ENCODE data around the gene IFNA5. TPM values are rescaled to one million over a fixed set of nuclear protein-coding genes. Genes with fewer than 3 reads are reported as not detected.

Gene IFNA5
- total and polyA plus RNA-seq, 2 of the 4 experiments (the other 2 are of a cell fraction): not detected

DNA sequence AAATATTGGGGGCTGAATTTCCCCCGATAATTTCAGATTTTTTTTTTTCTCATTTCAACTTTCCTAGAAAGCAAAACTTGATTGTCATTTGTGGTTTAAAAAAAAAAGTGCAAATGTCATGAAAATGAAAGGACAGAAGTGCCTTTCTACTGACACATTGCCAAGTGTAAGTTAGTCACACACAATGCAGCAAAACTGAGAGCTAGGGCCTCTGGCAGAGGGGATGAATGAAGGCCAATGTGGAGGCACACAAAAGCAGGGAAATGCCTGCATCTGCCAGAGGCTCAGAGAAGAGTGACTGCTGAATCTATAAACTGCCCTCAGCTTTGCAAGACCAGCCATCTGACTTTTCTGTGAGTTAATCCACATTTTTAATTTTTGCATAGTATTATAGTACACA lies 6.8 kb upstream of the IFNA5 start:
- Histone ChIP-seq H3K4me1 (ENCODE audit: control insufficient read depth, insufficient read depth, low read length) (peaks cover 2% of the 10 kb centered on the region; the same call in 1 of the 2 replicates), H3K79me1 (ENCODE audit: low read depth in 1 of 2, low read length in 2 of 2) (no peaks in the 10 kb centered on the region), H3K4me2 (ENCODE audit: low read depth, low read length) (no peak overlapping the region), H3K23ac (ENCODE audit: low read depth, low read length) (no peak overlapping the region), H3K27ac (ENCODE audit: insufficient read depth, low read length) (no peak overlapping the region), H4K8ac (ENCODE audit: low read depth in 2 of 2, low read length in 2 of 2) (no peak overlapping the region), H2BK20ac (ENCODE audit: low read depth, low read length) (no peak overlapping the region), H3K36me3 (ENCODE audit: control insufficient read depth, insufficient read depth, low read length) (no peaks in the 10 kb centered on the region), H2AK5ac (ENCODE audit: low read depth, low read length) (no peak overlapping the region), H4K5ac (ENCODE audit: low read depth, low read length) (no peak overlapping the region), H3K4me3 (ENCODE audit: insufficient read depth, low read depth, low read length) (no peak overlapping the region), H4K91ac (ENCODE audit: insufficient read depth, low read depth, low read length) (no peak overlapping the region), H3K9ac (ENCODE audit: low read depth, low read length) (no peak overlapping the region), H3K9me3 (ENCODE audit: control insufficient read depth, insufficient read depth, low read length) (no peaks in the 10 kb centered on the region), H3K18ac (ENCODE audit: low read depth, low read length) (no peak overlapping the region), H2AK9ac (replicated peaks; ENCODE audit: low read depth, low read length, poor library complexity) (no peak overlapping the region), H3K9me1 (ENCODE audit: insufficient read depth, low read length) (no peaks in the 10 kb centered on the region), H4K20me1 (ENCODE audit: insufficient read depth, low read length) (no peaks in the 10 kb centered on the region), H2BK120ac (ENCODE audit: low read depth, low read length) (no peak overlapping the region), H2AFZ (replicated peaks; ENCODE audit: low read length, poor library complexity) (no peak overlapping the region), H3K56ac (ENCODE audit: extremely low read depth, insufficient read depth, low read length) (no peak overlapping the region), H2BK15ac (ENCODE audit: low read depth, low read length) (no peak overlapping the region), H2BK5ac (ENCODE audit: low read depth, low read length, poor library complexity, severe bottlenecking) (no peak overlapping the region), H3K27me3 (ENCODE audit: control insufficient read depth, insufficient read depth, low read length) (peaks cover 12% of the 10 kb centered on the region), H3K14ac (replicated peaks; ENCODE audit: low read depth, low read length) (no peak overlapping the region), H3K4ac (ENCODE audit: low read depth, low read length) (no peak overlapping the region)
- in situ Hi-C loops (cut with MboI; ENCODE audit: low sequenced_read_pairs): loop anchor here (25.0 kb wide), 1 partner anchor 950 kb away; no protein-coding TSS in a partner anchor
- ATAC-seq (ENCODE audit: low read depth) (no peak), DNase-seq (no peak)
- BruUV-seq (replicated peaks): no TSS peak
- ChIA-PET CTCF (interaction anchor here (0.9 kb wide), 1 partner anchor 129 kb away, joined by 3 read pairs; no protein-coding TSS in a partner anchor), POLR2A (ENCODE audit: unreplicated experiment) (no interaction called here)
- TF ChIP-seq CHD1 (IDR thresholded peaks at IDR 0.05; ENCODE audit: low read depth, low read length): no peak
- no peak for TF ChIP-seq ELK1 (IDR thresholded peaks at IDR 0.05; ENCODE audit: borderline replicate concordance, low read depth, low read length)
- TF ChIP-seq MXI1 (IDR thresholded peaks at IDR 0.05; ENCODE audit: borderline replicate concordance, low read depth, low read length): no peak
- TF ChIP-seq, protein P1, sequence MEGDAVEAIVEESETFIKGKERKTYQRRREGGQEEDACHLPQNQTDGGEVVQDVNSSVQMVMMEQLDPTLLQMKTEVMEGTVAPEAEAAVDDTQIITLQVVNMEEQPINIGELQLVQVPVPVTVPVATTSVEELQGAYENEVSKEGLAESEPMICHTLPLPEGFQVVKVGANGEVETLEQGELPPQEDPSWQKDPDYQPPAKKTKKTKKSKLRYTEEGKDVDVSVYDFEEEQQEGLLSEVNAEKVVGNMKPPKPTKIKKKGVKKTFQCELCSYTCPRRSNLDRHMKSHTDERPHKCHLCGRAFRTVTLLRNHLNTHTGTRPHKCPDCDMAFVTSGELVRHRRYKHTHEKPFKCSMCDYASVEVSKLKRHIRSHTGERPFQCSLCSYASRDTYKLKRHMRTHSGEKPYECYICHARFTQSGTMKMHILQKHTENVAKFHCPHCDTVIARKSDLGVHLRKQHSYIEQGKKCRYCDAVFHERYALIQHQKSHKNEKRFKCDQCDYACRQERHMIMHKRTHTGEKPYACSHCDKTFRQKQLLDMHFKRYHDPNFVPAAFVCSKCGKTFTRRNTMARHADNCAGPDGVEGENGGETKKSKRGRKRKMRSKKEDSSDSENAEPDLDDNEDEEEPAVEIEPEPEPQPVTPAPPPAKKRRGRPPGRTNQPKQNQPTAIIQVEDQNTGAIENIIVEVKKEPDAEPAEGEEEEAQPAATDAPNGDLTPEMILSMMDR (conservative IDR thresholded peaks at IDR 0.05; ENCODE audit: low read depth, low read length): no peak
- no peak for TF ChIP-seq SMC3 (IDR thresholded peaks at IDR 0.05; ENCODE audit: low read depth, low read length)
- TF ChIP-seq USF2 (IDR thresholded peaks at IDR 0.05; ENCODE audit: low read depth, low read length): no peak
- no peak for TF ChIP-seq FOS (IDR thresholded peaks at IDR 0.05; ENCODE audit: low read depth, low read length)
- no peak for TF ChIP-seq RFX5 (IDR thresholded peaks at IDR 0.05; ENCODE audit: low read depth, low read length)
- no peak for TF ChIP-seq MAZ (IDR thresholded peaks at IDR 0.05; ENCODE audit: borderline replicate concordance, low read depth, low read length)
- TF ChIP-seq CEBPB (IDR thresholded peaks at IDR 0.05; ENCODE audit: low read depth, low read length): no peak
- no peak for TF ChIP-seq NFE2L2 (IDR thresholded peaks at IDR 0.05; ENCODE audit: low read depth, low read length)
- TF ChIP-seq RCOR1 (IDR thresholded peaks at IDR 0.05; ENCODE audit: insufficient replicate concordance, low read length): no peak
- intact Hi-C loops (cut with micrococcal nuclease): no loop called here
- dilution Hi-C loops (cut with HindIII; ENCODE audit: low sequenced_read_pairs, unreplicated experiment): no loop called here
- WGBS, 2 experiments (ENCODE audit: extremely low coverage in 2 of 2, insufficient read length in 1 of 2): no CpG with 5 or more reads among the region's 1 CpG

All from IMR-90 (cell line).